GM12872 (cell line): ENCODE measurements around the gene PRR12.

Source experiments
- TF ChIP-seq, protein P1 (sequence below): IDR thresholded peaks from 3 replicates; pipeline ENCODE4 v1.5.1; 2011; ENCODE audit warnings: low read depth, mild to moderate bottlenecking, low read length, moderate library complexity; ENCODE audit not compliant: insufficient read depth

PRR12 gene

DNA sequence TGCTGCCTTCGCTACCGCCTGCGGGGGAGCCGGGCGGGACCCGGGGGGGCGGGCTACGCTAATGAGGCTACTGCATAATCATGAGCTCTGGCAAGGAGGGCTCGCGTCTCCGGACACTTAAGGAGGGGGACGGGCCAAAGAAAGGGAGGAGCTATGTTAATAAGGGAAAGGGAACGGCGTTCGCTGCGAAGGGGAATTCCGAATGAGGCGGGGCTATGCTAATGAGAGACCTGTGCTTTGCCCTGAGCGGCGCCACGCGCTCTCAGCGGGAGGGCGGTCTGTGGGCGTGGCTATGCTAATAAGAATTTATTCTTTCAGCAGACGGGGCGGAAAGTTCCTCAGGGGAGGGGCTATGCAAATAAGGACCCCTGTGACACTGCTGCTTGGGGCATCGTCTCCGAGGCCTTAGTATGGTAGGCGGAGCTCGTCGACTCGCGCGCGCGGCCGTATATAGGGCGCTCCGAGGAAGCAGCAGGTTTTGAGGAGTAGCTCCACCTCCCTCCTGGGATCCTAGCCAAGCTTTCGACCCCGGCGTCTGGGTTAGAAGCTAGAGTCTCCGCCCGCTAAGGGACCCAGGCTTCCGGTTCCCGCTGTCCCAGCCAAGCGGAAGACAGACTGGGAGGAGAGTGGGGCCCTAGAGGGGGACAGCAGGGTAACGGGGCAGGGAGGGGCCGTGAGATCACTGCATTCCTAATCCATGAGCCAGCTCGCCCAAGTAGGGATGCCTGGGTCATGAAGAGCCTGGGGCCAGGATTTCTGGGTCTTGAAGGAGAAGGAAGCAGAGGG lies 49.3 kb downstream of the PRR12 start, which contains the start of gene RRAS:
TSS of gene RRAS (minus strand) at position 31 of the 786 bp plus-strand sequence. CDS start 45 bp downstream, outside the sequence.
- TF ChIP-seq, protein P1, sequence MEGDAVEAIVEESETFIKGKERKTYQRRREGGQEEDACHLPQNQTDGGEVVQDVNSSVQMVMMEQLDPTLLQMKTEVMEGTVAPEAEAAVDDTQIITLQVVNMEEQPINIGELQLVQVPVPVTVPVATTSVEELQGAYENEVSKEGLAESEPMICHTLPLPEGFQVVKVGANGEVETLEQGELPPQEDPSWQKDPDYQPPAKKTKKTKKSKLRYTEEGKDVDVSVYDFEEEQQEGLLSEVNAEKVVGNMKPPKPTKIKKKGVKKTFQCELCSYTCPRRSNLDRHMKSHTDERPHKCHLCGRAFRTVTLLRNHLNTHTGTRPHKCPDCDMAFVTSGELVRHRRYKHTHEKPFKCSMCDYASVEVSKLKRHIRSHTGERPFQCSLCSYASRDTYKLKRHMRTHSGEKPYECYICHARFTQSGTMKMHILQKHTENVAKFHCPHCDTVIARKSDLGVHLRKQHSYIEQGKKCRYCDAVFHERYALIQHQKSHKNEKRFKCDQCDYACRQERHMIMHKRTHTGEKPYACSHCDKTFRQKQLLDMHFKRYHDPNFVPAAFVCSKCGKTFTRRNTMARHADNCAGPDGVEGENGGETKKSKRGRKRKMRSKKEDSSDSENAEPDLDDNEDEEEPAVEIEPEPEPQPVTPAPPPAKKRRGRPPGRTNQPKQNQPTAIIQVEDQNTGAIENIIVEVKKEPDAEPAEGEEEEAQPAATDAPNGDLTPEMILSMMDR, result no peak

DNA sequence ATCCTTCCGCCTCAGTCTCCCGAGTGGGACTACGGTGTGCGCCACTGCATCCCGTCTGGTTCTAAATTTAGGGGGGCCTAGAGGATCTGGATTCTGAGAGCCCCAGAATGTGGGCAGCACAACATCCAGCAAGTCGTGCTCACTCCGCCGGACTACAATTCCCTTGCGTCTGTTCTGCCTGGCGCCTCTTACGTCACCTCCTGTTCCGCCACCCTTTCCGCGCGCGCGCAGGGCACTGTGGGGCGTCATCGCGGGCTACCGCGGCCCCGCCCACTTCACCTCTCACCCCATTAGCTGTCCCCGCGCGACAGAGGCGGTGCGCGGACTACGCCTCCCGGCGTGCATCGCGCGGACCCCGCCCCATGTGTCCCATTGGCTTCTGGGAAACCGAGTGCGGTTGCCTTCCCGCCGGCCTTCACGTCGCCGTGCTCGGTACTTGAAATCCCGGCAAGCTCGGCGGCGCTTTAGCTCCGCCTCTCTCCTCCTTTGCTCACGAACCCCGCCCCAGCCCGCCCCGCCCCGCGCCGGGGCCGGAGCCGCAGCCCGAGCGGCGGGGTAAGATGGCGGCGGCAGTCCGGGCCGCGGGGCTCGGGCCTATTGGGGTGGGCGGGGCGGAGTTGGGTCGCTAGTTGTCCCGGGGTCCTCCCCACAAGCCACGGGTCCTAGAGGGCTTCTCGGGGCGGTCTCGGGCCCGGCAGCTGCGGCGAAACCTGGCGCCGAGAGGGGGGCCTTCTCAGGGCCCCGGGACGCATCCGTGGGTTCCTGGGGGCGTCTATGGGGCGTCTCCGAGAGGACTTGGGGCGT lies 50.9 kb downstream of the PRR12 start, which contains the start of gene SCAF1:
TSS of gene SCAF1 (plus strand) at position 522 of the 804 bp plus-strand sequence. CDS start 2,818 bp downstream, outside the sequence.
- TF ChIP-seq, protein P1, result no peak

- TF ChIP-seq, protein P1, result no peak
Measured at GRCh38 chr19:49642492-49643035, 51.6 kb downstream of the PRR12 start.

DNA sequence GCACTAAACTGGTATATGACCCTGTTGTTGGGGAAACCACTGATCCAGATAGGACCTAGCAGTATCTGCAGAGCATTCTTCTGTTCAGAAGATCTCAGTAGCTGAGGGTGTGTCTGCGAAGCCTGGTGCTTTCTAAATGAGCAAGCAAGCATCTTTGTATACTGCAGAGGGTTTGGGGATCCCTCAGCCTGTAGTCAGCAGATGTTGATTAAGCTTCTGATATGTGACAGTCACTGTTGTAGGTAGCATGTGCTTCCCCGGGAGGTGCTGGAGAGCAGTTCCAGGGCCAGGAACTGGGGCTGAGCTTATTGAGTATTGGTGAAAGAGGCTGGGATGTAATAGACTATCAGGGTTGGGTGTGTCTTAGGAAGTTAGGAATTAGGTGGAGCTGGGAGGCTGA lies 52.5 kb downstream of the PRR12 start:
- TF ChIP-seq, protein P1, result no peak

GRCh38 chr19:49645592-49645991 lies 54.6 kb downstream of the PRR12 start:
- TF ChIP-seq, protein P1, result no peak

DNA sequence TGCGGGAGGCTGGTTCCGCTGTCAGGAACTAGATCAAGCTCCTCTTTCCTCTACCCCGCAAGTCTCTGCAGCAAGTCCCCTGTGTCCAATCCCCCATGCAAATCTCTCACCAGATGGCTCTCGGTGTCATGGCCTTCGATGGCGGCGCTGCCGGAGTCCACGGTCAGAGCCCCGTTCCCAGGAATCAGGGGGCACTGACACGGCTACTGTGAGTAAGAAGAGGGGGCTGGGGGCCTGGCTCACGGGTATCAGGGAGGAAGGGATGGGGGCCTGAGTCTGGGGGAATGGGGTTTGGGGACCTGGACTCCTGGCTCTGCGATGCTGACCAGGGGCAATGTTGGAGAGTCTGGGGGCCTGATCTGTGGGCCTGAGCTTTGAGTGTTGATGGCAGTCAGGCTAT lies 55.0 kb downstream of the PRR12 start:
- TF ChIP-seq, protein P1, result no peak

- TF ChIP-seq, protein P1, result no peak
Measured at GRCh38 chr19:49646586-49646985, 55.6 kb downstream of the PRR12 start.
